Measurements from ENCODE around the gene MRPS15. TPM values are rescaled to one million over a fixed set of nuclear protein-coding genes. Genes with fewer than 3 reads are reported as not detected.

The MRPS15 gene
- total RNA-seq, 1 donor from 2014 or later, result 70.9 TPM

DNA sequence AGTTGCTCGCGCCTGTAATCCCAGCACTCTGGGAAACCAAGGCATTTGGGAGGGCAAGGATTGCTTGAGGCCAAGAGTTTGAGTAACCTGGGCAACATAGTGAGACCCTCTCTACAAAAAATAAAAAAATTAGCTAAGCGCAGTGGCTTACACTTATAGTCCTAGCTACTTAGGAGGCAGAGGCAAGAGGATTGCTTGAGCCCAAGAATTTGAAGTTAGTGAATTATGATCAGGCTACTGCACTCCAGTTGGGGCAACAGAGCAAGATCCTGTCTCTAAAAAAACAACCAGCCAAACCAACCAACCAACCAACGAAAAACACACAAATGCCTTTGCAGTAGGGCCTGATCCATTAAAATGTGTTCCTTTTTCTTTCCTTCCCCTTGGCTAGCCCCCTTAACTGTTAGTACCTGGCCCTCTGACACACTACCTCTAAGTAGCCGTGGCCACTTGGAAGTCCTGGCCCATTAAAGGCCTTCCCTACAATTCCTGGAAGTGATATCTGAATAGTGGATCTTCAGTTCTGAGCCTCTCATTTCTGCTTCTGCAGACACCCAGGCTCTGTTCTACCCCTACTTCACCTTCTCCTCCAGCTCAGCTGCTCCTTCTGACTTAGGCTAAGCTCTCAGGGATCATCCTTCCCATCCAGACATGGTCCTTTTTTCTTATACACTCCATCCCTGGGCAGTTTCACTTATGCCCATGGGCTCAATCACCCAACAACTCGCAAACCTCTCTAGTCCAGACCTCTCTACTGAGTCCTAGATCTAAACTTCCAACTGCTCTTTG is 10.4 kb downstream of the MRPS15 start:
- no peak overlapping the region for H3K27ac ChIP-seq (ENCODE audit: low read depth, low read length)
- no peak overlapping the region for H3K9ac ChIP-seq (ENCODE audit: low read length)
- no peak for TF ChIP-seq EZH2 (IDR thresholded peaks at IDR 0.05; ENCODE audit: insufficient read depth, low read length)
- no peak for TF ChIP-seq CTCF (IDR thresholded peaks at IDR 0.05; ENCODE audit: insufficient read depth, low read depth, low read length)
- H3K4me3 ChIP-seq (ENCODE audit: insufficient read depth, low read depth, low read length), result no peak overlapping the region
- DNase-seq (ENCODE audit: low read depth) (no peak), FAIRE-seq (no peak)
- no peaks in the 10 kb centered on the region for H3K79me2 ChIP-seq (ENCODE audit: insufficient read depth, low read length)
- peaks cover 10% of the 10 kb centered on the region for H3K4me1 Mint-ChIP-seq (ENCODE audit: low read depth, unreplicated experiment)
- H3K9me3 Mint-ChIP-seq (ENCODE audit: unreplicated experiment), result peaks cover 2% of the 10 kb centered on the region
- no peak overlapping the region for H3K4me2 ChIP-seq (ENCODE audit: low read length)
- H3K36me3 Mint-ChIP-seq (ENCODE audit: low read depth, unreplicated experiment), result peaks cover 9% of the 10 kb centered on the region
- no peaks in the 10 kb centered on the region for H3K27me3 Mint-ChIP-seq (ENCODE audit: low read depth, unreplicated experiment)
- H3K27me3 ChIP-seq (ENCODE audit: insufficient read depth, low read length), result no peaks in the 10 kb centered on the region
- no peak overlapping the region for H3K4me3 Mint-ChIP-seq (ENCODE audit: unreplicated experiment)
- peaks cover 29% of the 10 kb centered on the region for H3K36me3 ChIP-seq (ENCODE audit: insufficient read depth, low read length)
- H3K4me1 ChIP-seq (ENCODE audit: insufficient read depth, low read length), result peaks cover 9% of the 10 kb centered on the region
- H2AFZ ChIP-seq (ENCODE audit: low read depth, low read length), result no peak overlapping the region
- no peaks in the 10 kb centered on the region for H4K20me1 ChIP-seq (ENCODE audit: insufficient read depth, low read length)
- H3K27ac Mint-ChIP-seq (ENCODE audit: unreplicated experiment), result peak overlapping the region; percentile 35
- H3K9me3 ChIP-seq (ENCODE audit: insufficient read depth, low read depth, low read length), result no peaks in the 10 kb centered on the region

DNA sequence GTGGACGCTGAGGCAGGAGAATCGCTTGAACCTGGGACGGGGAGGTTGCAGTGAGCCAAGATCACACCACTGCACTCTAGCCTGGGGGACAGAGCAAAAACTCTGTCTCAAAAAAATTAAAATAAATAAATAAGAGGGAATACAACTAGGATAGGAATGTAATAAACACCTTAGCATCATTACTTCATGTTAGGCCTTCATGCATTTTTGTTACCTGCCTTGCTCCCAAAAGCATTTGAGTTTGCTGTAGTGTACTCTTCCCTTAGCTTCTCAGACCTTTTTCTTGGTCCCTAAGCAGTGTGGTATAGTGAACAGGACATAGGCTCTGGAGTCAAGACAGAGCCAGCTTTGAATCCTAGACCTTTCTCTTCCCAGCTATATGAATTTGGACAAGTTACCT is 11.1 kb downstream of the MRPS15 start:
- peaks cover 12% of the 10 kb centered on the region for H3K4me1 Mint-ChIP-seq (ENCODE audit: low read depth, unreplicated experiment)
- TF ChIP-seq EZH2 (IDR thresholded peaks at IDR 0.05; ENCODE audit: insufficient read depth, low read length) (no peak), CTCF (IDR thresholded peaks at IDR 0.05; ENCODE audit: insufficient read depth, low read depth, low read length) (no peak)
- DNase-seq (ENCODE audit: low read depth) (no peak), FAIRE-seq (no peak)
- H3K27ac ChIP-seq (ENCODE audit: low read depth, low read length), result no peak overlapping the region
- H3K9me3 ChIP-seq (ENCODE audit: insufficient read depth, low read depth, low read length), result no peaks in the 10 kb centered on the region
- no peak overlapping the region for H2AFZ ChIP-seq (ENCODE audit: low read depth, low read length)
- H3K27me3 Mint-ChIP-seq (ENCODE audit: low read depth, unreplicated experiment), result no peaks in the 10 kb centered on the region
- H3K4me1 ChIP-seq (ENCODE audit: insufficient read depth, low read length), result peaks cover 9% of the 10 kb centered on the region
- no peak overlapping the region for H3K27ac Mint-ChIP-seq (ENCODE audit: unreplicated experiment)
- peaks cover 5% of the 10 kb centered on the region for H3K36me3 Mint-ChIP-seq (ENCODE audit: low read depth, unreplicated experiment)
- H3K36me3 ChIP-seq (ENCODE audit: insufficient read depth, low read length), result peaks cover 25% of the 10 kb centered on the region
- no peaks in the 10 kb centered on the region for H4K20me1 ChIP-seq (ENCODE audit: insufficient read depth, low read length)
- no peaks in the 10 kb centered on the region for H3K27me3 ChIP-seq (ENCODE audit: insufficient read depth, low read length)
- no peak overlapping the region for H3K9ac ChIP-seq (ENCODE audit: low read length)
- no peak overlapping the region for H3K4me3 Mint-ChIP-seq (ENCODE audit: unreplicated experiment)
- peaks cover 2% of the 10 kb centered on the region for H3K9me3 Mint-ChIP-seq (ENCODE audit: unreplicated experiment)
- H3K4me3 ChIP-seq (ENCODE audit: insufficient read depth, low read depth, low read length), result no peak overlapping the region
- H3K79me2 ChIP-seq (ENCODE audit: insufficient read depth, low read length), result no peaks in the 10 kb centered on the region
- H3K4me2 ChIP-seq (ENCODE audit: low read length), result no peak overlapping the region

- Histone ChIP-seq H3K79me2 (ENCODE audit: insufficient read depth, low read length) (no peaks in the 10 kb centered on the region), H3K4me1 (ENCODE audit: insufficient read depth, low read length) (peaks cover 9% of the 10 kb centered on the region), H3K27ac (ENCODE audit: low read depth, low read length) (peak overlapping the region; percentile 91), H2AFZ (ENCODE audit: low read depth, low read length) (peak overlapping the region; percentile 94), H4K20me1 (ENCODE audit: insufficient read depth, low read length) (no peaks in the 10 kb centered on the region), H3K36me3 (ENCODE audit: insufficient read depth, low read length) (peaks cover 15% of the 10 kb centered on the region), H3K27me3 (ENCODE audit: insufficient read depth, low read length) (no peaks in the 10 kb centered on the region), H3K9ac (ENCODE audit: low read length) (peak overlapping the region; percentile 87), H3K4me2 (ENCODE audit: low read length) (peak overlapping the region; percentile 89), H3K4me3 (ENCODE audit: insufficient read depth, low read depth, low read length) (peak overlapping the region; percentile 75), H3K9me3 (ENCODE audit: insufficient read depth, low read depth, low read length) (no peaks in the 10 kb centered on the region)
- TF ChIP-seq EZH2 (IDR thresholded peaks at IDR 0.05; ENCODE audit: insufficient read depth, low read length) (no peak), CTCF (IDR thresholded peaks at IDR 0.05; ENCODE audit: insufficient read depth, low read depth, low read length) (no peak)
- H3K4me1 Mint-ChIP-seq (ENCODE audit: low read depth, unreplicated experiment), result peaks cover 7% of the 10 kb centered on the region
- peak overlapping the region; percentile 87 for H3K4me3 Mint-ChIP-seq (ENCODE audit: unreplicated experiment)
- DNase-seq (ENCODE audit: low read depth) (no peak), FAIRE-seq (no peak)
- peak overlapping the region; percentile 94 for H3K27ac Mint-ChIP-seq (ENCODE audit: unreplicated experiment)
- peaks cover 2% of the 10 kb centered on the region for H3K9me3 Mint-ChIP-seq (ENCODE audit: unreplicated experiment)
- peaks cover 3% of the 10 kb centered on the region for H3K36me3 Mint-ChIP-seq (ENCODE audit: low read depth, unreplicated experiment)
- no peaks in the 10 kb centered on the region for H3K27me3 Mint-ChIP-seq (ENCODE audit: low read depth, unreplicated experiment)
These were observed 13.3 kb downstream of the MRPS15 start for GRCh38 chr1:36450919-36451305.
